Gastrocnemius medialis (tissue), 4 donors: ENCODE data around the gene TTC23.

Source experiments
- POLR2A ChIP-seq, 2 donors: fragments of 450-650 bp; IDR thresholded peaks; one replicate each; pipeline ENCODE4 v1.6.1; 2017; ENCODE audit warnings: antibody characterized with exemption in 2 of 2, mild to moderate bottlenecking in 2 of 2, moderate library complexity in 2 of 2
- TF ChIP-seq, protein P1 (sequence below), 5 experiments: fragments of 450-650 bp in 3 of 5; fragments of 200-600 bp in 2 of 5; sonication (generic) in 2 of 5; IDR thresholded peaks in 4 of 5; conservative IDR thresholded peaks in 1 of 5; 1 replicate in 4 of 5; 2 replicates in 1 of 5; pipeline ENCODE4 v1.5.1; 2016 to 2019; ENCODE audit warnings: antibody characterized with exemption in 5 of 5, mild to moderate bottlenecking in 3 of 5, moderate library complexity in 3 of 5

DNA sequence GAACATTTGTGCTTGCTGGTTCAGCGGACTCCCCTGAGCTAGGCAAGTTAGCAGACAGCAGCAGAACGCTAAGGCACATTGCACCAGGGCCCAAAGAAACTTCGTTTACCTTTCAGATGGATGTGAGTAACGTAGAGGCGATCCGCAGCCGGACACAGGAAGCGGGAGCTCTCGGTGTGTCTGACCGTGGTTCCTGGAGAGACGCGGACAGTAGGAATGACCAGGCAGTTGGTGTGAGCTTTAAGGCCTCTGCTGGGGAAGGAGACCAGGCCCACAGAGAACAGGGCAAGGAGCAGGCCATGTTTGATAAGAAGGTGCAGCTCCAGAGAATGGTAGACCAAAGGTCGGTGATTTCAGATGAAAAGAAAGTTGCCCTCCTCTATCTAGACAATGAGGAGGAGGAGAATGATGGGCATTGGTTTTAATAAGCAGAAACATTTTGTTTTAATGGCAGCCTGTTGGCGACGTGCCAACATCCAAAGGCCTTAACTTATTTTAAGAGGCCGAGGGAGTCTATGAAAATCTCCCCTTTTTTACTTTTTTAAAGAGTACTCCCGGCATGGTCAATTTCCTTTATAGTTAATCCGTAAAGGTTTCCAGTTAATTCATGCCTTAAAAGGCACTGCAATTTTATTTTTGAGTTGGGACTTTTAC lies 116.6 kb downstream of the TTC23 start:
- no peak for TF ChIP-seq POLR2A (IDR thresholded peaks at IDR 0.05)
- TF ChIP-seq, protein P1, sequence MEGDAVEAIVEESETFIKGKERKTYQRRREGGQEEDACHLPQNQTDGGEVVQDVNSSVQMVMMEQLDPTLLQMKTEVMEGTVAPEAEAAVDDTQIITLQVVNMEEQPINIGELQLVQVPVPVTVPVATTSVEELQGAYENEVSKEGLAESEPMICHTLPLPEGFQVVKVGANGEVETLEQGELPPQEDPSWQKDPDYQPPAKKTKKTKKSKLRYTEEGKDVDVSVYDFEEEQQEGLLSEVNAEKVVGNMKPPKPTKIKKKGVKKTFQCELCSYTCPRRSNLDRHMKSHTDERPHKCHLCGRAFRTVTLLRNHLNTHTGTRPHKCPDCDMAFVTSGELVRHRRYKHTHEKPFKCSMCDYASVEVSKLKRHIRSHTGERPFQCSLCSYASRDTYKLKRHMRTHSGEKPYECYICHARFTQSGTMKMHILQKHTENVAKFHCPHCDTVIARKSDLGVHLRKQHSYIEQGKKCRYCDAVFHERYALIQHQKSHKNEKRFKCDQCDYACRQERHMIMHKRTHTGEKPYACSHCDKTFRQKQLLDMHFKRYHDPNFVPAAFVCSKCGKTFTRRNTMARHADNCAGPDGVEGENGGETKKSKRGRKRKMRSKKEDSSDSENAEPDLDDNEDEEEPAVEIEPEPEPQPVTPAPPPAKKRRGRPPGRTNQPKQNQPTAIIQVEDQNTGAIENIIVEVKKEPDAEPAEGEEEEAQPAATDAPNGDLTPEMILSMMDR (IDR thresholded peaks at IDR 0.05 in 4 of 5, conservative IDR thresholded peaks at IDR 0.05 in 1 of 5): no peak
